Measurements from ENCODE around the gene GALNT17. TPM values are rescaled to one million over a fixed set of nuclear protein-coding genes. Genes with fewer than 3 reads are reported as not detected.
"Not testable (repeated sequence)": the region's sequence is repeated elsewhere in the genome, so short reads cannot be mapped to it uniquely, and the experiment has no call there.

Gene GALNT17
- total RNA-seq, 4 donors from 2014 or later, result 4.4 to 33.8 (median 11.3) TPM

DNA sequence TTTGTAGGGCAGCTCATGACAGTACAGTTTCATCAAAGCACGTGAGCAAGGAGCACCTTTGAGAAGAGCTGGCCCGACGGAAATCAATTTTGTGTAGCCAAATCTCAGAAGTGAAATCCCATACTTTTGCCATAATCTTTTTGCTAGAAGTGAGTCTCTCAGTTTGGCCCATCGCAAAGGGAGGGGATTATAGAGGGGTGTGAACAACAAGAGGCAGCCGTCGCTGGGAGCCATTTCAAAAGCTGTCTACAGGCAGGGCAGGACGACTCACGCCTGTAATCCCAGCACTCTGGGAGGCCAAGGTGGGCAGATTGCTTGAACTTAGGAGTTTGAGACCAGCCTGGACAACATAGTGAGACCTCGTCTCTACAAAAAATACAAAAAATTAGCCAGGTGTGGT lies 599.8 kb downstream of the GALNT17 start:
- Histone ChIP-seq H3K36me3 (no peaks in the 10 kb centered on the region), H3K27me3 (no peaks in the 10 kb centered on the region), H3K4me1 (no peaks in the 10 kb centered on the region), H3K9me3 (no peaks in the 10 kb centered on the region), H3K4me3 (no peak overlapping the region), H3K27ac (no peak overlapping the region)
- intact Hi-C loops (cut with DNase I; ENCODE audit: low total_unique reads), result no loop called here
- no peak for DNase-seq
- TF ChIP-seq, protein P1, sequence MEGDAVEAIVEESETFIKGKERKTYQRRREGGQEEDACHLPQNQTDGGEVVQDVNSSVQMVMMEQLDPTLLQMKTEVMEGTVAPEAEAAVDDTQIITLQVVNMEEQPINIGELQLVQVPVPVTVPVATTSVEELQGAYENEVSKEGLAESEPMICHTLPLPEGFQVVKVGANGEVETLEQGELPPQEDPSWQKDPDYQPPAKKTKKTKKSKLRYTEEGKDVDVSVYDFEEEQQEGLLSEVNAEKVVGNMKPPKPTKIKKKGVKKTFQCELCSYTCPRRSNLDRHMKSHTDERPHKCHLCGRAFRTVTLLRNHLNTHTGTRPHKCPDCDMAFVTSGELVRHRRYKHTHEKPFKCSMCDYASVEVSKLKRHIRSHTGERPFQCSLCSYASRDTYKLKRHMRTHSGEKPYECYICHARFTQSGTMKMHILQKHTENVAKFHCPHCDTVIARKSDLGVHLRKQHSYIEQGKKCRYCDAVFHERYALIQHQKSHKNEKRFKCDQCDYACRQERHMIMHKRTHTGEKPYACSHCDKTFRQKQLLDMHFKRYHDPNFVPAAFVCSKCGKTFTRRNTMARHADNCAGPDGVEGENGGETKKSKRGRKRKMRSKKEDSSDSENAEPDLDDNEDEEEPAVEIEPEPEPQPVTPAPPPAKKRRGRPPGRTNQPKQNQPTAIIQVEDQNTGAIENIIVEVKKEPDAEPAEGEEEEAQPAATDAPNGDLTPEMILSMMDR (IDR thresholded peaks at IDR 0.05), result no peak
- TF ChIP-seq POLR2A (IDR thresholded peaks at IDR 0.05), result no peak

DNA sequence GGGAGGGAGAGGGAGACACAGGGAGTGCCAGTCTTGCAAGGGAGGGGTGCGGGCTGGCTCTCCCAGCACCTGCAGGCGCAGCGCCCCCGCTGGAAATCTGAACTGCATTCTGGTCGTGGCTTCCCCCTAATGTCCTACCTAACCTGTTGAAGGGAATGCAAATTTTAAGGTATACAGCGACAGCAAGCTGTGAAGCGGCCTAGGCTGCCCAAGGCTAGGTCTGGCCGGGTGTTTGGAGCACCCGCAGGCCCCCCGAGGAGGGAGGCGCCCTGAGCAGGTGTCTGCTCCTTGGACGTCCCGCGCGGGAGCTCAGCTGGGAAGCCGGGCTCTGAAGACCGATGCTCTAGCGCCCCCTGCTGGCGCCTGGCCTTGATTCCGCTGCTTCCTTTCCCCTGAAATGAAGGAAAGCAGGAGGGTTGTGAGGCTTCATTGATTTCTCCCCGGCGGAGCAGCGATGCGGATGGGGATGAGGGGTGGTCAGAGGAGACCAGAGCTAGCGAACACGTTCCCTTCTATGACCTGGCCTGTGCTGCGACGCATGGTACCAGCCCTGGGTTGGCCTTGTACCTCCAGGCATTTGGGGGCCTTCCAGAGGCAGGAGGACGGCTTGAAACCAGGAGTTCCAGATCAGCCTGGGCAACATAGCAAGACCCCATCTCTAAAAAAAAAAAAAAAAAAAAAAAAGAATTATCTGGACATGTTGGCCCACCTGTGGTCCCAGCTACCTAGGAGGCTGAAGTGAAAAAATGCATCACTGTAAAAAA lies 601.3 kb downstream of the GALNT17 start:
- no peak for TF ChIP-seq POLR2A (IDR thresholded peaks at IDR 0.05)
- TF ChIP-seq, protein P1 (IDR thresholded peaks at IDR 0.05), result peak; percentile 76 to 95 (median 79)
- no peaks in the 10 kb centered on the region for H3K4me1 ChIP-seq
- intact Hi-C loops (cut with DNase I; ENCODE audit: low total_unique reads), result no loop called here
- H3K36me3 ChIP-seq, result no peaks in the 10 kb centered on the region
- no peak overlapping the region for H3K27ac ChIP-seq
- peak; percentile 72 for DNase-seq
- no peaks in the 10 kb centered on the region for H3K9me3 ChIP-seq
- no peaks in the 10 kb centered on the region for H3K27me3 ChIP-seq
- H3K4me3 ChIP-seq, result no peak overlapping the region

DNA sequence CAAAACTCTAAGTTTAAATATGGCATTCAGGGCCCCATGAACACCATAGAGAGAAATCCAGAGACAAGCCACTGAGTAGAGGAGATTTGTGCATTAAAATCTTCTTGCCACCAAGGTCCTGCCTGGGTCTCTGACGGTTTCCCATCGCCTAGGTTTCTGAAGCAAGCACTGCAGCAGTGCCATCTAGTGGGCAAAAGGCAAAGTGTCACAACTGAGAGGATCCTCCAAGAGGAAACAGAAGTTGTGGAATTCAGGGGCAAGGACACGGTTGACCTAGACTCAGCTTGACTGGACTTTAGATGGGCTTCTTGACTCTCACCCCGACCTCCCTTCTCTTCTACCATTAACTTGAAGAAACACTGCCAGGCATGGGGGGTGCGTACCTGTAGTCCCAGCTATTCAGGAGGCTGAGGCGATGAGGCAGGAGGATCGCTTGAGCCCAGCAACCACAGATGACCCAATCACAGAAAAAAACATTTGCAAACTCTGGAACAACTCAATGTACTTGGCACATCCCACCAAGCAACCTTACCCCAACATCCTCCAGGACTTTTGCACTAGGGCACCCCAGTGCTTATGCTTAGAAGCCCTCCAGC lies 604.1 kb downstream of the GALNT17 start:
- DNase-seq, result peak; percentile 46 to 54
- Histone ChIP-seq H3K27me3 (no peaks in the 10 kb centered on the region), H3K36me3 (no peaks in the 10 kb centered on the region), H3K27ac (no peak overlapping the region), H3K4me1 (no peaks in the 10 kb centered on the region), H3K9me3 (no peaks in the 10 kb centered on the region), H3K4me3 (no peak overlapping the region)
- intact Hi-C loops (cut with DNase I; ENCODE audit: low total_unique reads), result loop anchor here (5.0 kb wide), 1 partner anchor 879 kb away; no protein-coding TSS in a partner anchor
- TF ChIP-seq, protein P1 (IDR thresholded peaks at IDR 0.05), result peak; percentile 68 to 81 (median 74)
- TF ChIP-seq POLR2A (IDR thresholded peaks at IDR 0.05), result no peak

DNA sequence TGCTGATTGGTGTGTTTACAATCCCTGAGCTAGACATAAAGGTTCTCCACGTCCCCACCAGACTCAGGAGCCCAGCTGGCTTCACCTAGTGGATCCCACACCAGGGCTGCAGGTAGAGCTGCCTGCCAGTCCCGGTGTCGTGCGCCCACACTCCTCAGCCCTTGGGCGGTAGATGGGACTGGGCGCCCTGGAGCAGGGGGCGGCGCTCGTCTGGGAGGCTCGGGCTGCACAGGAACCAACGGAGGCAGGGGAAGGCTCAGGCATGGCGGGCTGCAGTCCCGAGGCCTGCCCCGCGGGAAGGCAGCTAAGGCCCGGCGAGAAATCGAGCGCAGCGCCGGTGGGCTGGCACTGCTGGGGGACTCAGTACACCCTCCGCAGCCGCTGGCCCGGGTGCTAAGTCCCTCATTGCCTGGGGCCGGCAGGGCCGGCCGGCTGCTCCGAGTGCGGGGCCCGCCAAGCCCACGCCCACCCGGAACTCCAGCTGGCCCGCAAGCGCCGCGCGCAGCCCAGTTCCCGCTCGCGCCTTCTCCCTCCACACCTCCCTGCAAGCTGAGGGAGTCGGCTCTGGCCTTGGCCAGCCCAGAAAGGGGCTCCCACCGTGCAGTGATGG lies 606.1 kb downstream of the GALNT17 start:
- H3K4me3 ChIP-seq, DNase-seq, H3K27me3 ChIP-seq, H3K9me3 ChIP-seq, H3K36me3 ChIP-seq, H3K27ac ChIP-seq, H3K4me1 ChIP-seq: not testable (repeated sequence)
- intact Hi-C loops (cut with DNase I; ENCODE audit: low total_unique reads), result loop anchor here (5.0 kb wide), 1 partner anchor 881 kb away; no protein-coding TSS in a partner anchor

DNA sequence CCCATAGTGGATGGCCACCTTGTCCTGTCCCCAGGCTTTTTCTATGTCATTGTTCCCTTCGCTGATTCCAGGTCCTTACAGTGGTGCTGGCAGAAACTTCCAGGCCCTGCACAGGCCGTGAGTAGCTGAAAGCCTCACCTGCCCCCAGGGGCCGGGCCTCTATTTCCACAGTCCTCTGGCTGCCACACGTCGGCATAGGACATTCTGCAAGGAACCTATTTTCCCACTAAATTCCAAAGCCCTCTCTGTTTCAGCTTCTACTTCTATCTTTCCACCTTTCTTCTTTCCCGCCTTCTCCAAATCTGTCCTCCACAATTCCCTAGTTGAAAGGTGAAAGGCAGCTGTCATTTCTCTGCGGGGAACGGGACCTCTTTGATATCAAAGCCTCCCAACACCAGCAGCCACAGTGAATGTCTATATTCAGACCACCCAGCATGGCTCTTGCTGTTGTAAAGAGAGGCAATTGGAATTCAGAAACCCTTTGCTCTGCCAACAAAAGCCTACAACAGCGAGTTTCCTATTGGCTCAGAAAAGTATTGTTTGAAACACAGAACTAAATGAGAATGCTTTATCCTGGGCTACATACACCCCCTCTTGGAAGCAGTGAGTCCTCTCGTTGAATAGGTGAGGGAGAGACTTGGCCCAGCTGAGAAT lies 607.7 kb downstream of the GALNT17 start:
- H3K4me3 ChIP-seq, result no peak overlapping the region
- no peaks in the 10 kb centered on the region for H3K36me3 ChIP-seq
- no peaks in the 10 kb centered on the region for H3K27me3 ChIP-seq
- no peak for DNase-seq
- intact Hi-C loops (cut with DNase I; ENCODE audit: low total_unique reads), result loop anchor here (5.0 kb wide), 1 partner anchor 882 kb away; no protein-coding TSS in a partner anchor
- H3K27ac ChIP-seq, result no peak overlapping the region
- H3K4me1 ChIP-seq, result no peaks in the 10 kb centered on the region
- peaks cover 0 to 4% of the 10 kb centered on the region in 2 donors for H3K9me3 ChIP-seq
- TF ChIP-seq, protein P1 (IDR thresholded peaks at IDR 0.05), result no peak
- no peak for TF ChIP-seq POLR2A (IDR thresholded peaks at IDR 0.05)

Data from uterus (tissue), 4 donors.